RWPE2 (cell line): ENCODE measurements around the gene CISD1.
"Not testable (repeated sequence)": the region's sequence is repeated elsewhere in the genome, so short reads cannot be mapped to it uniquely, and the experiment has no call there.

Source experiments
- ATAC-seq: fragments of 200-7000 bp; cut with Tn5 transposase; 3 replicates; pipeline ENCODE4 v1.9.1; 2021; ENCODE audit warnings: low read depth
- DNase-seq: peaks from one replicate; pipeline ENCODE4 v3.0.0-alpha.2; 2020; ENCODE audit warnings: low spot score
- H3K27ac ChIP-seq: fragments of 450-650 bp; 2 replicates; pipeline ENCODE4 v1.5.1; 2017; ENCODE audit warnings: mild to moderate bottlenecking; ENCODE audit not compliant: poor library complexity, severe bottlenecking
- H3K27me3 ChIP-seq: fragments of 250-450 bp; sonication (Bioruptor Pico); 2 replicates; pipeline ENCODE4 v1.5.1; 2021; ENCODE audit warnings: mild to moderate bottlenecking, moderate library complexity; ENCODE audit not compliant: insufficient read depth, poor library complexity, severe bottlenecking
- H3K36me3 ChIP-seq: fragments of 250-450 bp; sonication (Bioruptor Pico); 2 replicates; pipeline ENCODE4 v1.5.1; 2020; ENCODE audit warnings: low read depth, mild to moderate bottlenecking, moderate library complexity
- H3K4me1 ChIP-seq: fragments of 250-450 bp; sonication (Bioruptor Pico); 2 replicates; pipeline ENCODE4 v1.5.1; 2021; ENCODE audit warnings: mild to moderate bottlenecking, moderate library complexity; ENCODE audit not compliant: insufficient read depth, poor library complexity, severe bottlenecking
- H3K4me3 ChIP-seq: fragments of 250-450 bp; sonication (Bioruptor Pico); 2 replicates; pipeline ENCODE4 v1.5.1; 2021; ENCODE audit warnings: mild to moderate bottlenecking, moderate library complexity; ENCODE audit not compliant: severe bottlenecking
- H3K9me3 ChIP-seq: fragments of 250-450 bp; sonication (Bioruptor Pico); 2 replicates; pipeline ENCODE4 v1.5.1; 2021; ENCODE audit warnings: mild to moderate bottlenecking, moderate library complexity; ENCODE audit not compliant: severe bottlenecking
- TF ChIP-seq, protein P1 (sequence below): fragments of 450-650 bp; IDR thresholded peaks from one replicate; pipeline ENCODE4 v1.5.1; 2017; ENCODE audit warnings: mild to moderate bottlenecking, moderate library complexity; ENCODE audit not compliant: poor library complexity, severe bottlenecking

Gene CISD1

DNA sequence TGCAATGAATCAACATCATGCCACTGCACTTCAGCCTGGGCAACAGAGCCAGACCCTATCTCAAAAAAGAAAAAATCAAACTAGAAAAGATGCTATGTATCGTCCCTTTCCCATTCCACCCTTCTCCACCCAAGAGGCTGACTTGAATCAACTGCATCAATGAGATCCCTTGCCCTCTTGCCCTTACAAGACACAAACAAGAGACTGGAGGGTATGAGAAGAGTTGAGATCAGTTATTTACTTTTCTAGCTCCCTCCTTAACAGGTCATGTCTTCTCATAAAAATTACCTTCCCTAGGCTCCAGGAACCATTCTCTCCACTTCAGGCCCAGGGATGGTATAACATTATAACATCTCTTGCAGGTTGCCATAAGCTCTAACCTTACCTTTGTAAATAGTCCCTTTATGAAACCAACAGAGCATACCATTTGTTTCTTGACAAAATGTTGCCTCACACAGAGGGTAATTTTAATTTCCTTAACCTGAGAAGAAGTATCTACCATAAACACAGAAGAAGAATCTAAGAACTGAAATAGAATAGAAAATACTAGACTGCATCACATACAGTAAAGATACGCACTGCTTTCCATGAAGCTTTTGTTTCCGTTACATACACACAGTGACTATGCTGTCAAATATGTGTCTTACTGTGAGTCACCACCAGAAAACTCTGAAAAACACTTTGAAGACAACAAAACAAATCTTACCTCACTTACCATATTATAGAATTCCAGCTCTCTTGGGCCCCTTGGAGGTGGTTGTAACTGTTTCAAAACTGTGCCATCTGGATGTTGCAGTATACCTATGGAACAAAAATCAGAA, 31.7 kb upstream of the CISD1 start:
- H3K4me1 ChIP-seq, result peaks cover 29% of the 10 kb centered on the region
- peaks cover 5% of the 10 kb centered on the region; the same call in 1 of the 2 replicates for H3K36me3 ChIP-seq
- H3K4me3 ChIP-seq, result no peak overlapping the region
- ATAC-seq (peak; percentile 97), DNase-seq (no peak)
- TF ChIP-seq, protein P1, sequence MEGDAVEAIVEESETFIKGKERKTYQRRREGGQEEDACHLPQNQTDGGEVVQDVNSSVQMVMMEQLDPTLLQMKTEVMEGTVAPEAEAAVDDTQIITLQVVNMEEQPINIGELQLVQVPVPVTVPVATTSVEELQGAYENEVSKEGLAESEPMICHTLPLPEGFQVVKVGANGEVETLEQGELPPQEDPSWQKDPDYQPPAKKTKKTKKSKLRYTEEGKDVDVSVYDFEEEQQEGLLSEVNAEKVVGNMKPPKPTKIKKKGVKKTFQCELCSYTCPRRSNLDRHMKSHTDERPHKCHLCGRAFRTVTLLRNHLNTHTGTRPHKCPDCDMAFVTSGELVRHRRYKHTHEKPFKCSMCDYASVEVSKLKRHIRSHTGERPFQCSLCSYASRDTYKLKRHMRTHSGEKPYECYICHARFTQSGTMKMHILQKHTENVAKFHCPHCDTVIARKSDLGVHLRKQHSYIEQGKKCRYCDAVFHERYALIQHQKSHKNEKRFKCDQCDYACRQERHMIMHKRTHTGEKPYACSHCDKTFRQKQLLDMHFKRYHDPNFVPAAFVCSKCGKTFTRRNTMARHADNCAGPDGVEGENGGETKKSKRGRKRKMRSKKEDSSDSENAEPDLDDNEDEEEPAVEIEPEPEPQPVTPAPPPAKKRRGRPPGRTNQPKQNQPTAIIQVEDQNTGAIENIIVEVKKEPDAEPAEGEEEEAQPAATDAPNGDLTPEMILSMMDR, result no peak
- no peaks in the 10 kb centered on the region for H3K27me3 ChIP-seq
- peak overlapping the region; percentile 12 for H3K27ac ChIP-seq
- no peaks in the 10 kb centered on the region for H3K9me3 ChIP-seq

DNA sequence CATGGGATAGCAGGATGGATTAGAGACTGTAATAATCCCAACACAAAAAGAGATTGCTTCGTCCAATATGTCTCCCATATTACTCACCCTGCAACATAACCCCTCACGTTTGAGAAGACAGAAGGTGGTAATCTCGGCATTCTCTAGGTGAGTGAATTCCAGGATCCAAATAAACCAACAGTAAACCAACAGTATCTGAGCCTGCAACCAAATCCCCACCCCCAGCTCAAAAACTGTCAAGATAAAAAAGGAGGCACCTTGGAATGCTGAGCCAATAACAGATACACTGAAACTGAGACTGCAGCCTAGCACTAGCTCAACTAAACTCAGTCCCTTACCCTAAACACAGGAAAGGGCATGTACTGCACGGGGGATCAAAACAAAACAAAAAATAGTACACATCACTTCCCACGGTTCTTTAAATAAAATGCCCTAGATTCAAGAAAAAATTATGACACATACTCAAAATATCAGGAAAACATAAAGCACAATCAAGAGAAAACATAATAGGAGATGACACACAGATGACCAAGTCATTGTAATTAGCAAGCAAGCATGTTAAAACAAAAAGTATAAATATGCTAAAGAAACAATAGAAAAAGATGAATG, 29.3 kb upstream of the CISD1 start:
- ATAC-seq, result peak; percentile 27
- Histone ChIP-seq H3K27ac (peak overlapping the region; percentile 5), H3K4me1 (peaks cover 29% of the 10 kb centered on the region), H3K27me3 (no peaks in the 10 kb centered on the region), H3K4me3 (no peak overlapping the region), H3K9me3 (no peaks in the 10 kb centered on the region), H3K36me3 (peaks cover 5% of the 10 kb centered on the region; the same call in 1 of the 2 replicates)
- TF ChIP-seq, protein P1, result no peak
- no peak for DNase-seq

DNA sequence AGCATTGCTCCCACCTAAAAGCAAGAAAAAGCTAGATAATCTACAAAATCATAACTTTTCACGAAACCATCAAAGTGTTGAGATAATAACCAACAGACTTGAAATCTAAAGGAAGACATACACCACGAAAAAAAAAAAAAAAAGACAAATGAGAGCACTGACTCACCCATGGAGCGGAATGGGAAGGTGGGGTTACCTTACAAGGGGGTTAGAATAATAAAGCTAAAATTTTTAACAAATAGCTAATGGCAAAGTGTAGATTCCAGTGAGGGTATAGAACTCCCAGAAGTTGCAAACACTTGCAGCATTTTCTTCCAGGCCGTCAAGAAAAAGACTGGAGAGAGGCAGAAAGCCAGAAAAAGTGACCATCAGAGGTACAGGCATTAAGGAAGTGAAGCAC, 28.4 kb upstream of the CISD1 start:
- Histone ChIP-seq H3K4me1 (peaks cover 29% of the 10 kb centered on the region), H3K9me3 (no peaks in the 10 kb centered on the region), H3K36me3 (no peaks in the 10 kb centered on the region; the same call in 1 of the 2 replicates), H3K4me3 (no peak overlapping the region), H3K27me3 (no peaks in the 10 kb centered on the region), H3K27ac (no peak overlapping the region)
- TF ChIP-seq, protein P1, result no peak
- ATAC-seq (no peak), DNase-seq (no peak)

- no peaks in the 10 kb centered on the region for H3K9me3 ChIP-seq
- TF ChIP-seq, protein P1, result no peak
- ATAC-seq (no peak), DNase-seq (no peak)
- H3K4me1 ChIP-seq, result peaks cover 29% of the 10 kb centered on the region
- H3K4me3 ChIP-seq, result no peak overlapping the region
- no peak overlapping the region for H3K27ac ChIP-seq
- H3K36me3 ChIP-seq, result no peaks in the 10 kb centered on the region
- no peaks in the 10 kb centered on the region for H3K27me3 ChIP-seq
Measured at GRCh38 chr10:58241346-58241745, 27.6 kb upstream of the CISD1 start.

- Histone ChIP-seq H3K4me3 (no peak overlapping the region), H3K9me3 (no peaks in the 10 kb centered on the region), H3K36me3 (no peaks in the 10 kb centered on the region), H3K27ac (no peak overlapping the region), H3K27me3 (no peaks in the 10 kb centered on the region), H3K4me1 (peaks cover 16% of the 10 kb centered on the region)
- ATAC-seq, result no peak
- TF ChIP-seq, protein P1, result no peak
- no peak for DNase-seq
Measured at GRCh38 chr10:58243269-58243668, 25.7 kb upstream of the CISD1 start.

DNA sequence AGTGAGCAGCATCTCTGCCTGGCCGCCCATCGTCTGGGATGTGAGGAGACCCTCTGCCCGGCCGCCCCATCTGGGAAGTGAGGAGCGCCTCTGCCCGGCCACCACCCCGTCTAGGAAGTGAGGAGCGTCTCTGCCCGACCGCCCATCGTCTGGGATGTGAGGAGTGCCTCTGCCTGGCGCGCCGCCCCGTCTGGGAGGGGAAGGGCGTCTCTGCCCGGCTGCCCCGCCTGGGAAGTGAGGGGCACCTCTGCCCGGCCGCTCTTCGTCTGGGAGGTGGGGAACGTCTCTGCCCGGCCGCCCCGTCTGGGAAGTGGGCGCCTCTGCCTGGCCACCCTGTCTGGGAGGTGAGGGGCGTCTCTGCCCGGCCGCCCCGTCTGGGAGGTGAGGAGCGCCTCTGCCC, 25.2 kb upstream of the CISD1 start:
- not testable (repeated sequence) for ATAC-seq, H3K4me3 ChIP-seq, DNase-seq, H3K36me3 ChIP-seq, H3K27me3 ChIP-seq, H3K27ac ChIP-seq, H3K9me3 ChIP-seq
- peaks cover 13% of the 10 kb centered on the region for H3K4me1 ChIP-seq

DNA sequence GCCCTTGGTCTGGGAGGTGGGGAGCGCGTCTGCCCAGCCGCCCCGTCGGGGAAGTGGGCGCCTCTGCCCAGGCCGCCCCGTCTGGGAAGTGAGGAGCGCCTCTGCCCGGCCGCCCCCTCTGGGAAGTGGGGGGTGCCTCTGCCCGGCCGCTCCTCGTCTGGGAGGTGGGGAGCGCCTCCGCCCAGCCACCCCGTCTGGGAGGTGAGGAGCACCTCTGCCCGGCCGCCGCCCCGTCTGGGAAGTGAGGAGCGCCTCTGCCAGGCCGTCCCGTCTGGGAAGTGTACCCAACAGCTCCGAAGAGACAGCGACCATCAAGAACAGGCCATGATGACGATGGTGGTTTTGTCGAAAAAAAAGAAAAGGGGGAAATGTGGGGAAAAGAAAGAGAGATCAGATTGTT, 24.7 kb upstream of the CISD1 start:
- H3K27ac ChIP-seq, H3K9me3 ChIP-seq, H3K27me3 ChIP-seq, DNase-seq, H3K36me3 ChIP-seq, ATAC-seq, H3K4me3 ChIP-seq: not testable (repeated sequence)
- H3K4me1 ChIP-seq, result peaks cover 11% of the 10 kb centered on the region
